Endothelial cell of umbilical vein (primary cell): ENCODE data around the gene STAT1. TPM values are rescaled to one million over a fixed set of nuclear protein-coding genes. Genes with fewer than 3 reads are reported as not detected.

Experiments used
- BruUV-seq: library from RNA; stranded (reverse); fragments of 400-500 nt; replicated peaks from 2 replicates; lab custom pipeline; 2021; lab: Mats Ljungman, UMichigan
- CTCF ChIA-PET: fragments of 300-600, 350-600 bp; sonication (Branson Sonifier 250); formaldehyde crosslinking; loops from one replicate; lab custom pipeline; 2021; ENCODE audit warnings: antibody characterized with exemption, inconsistent platforms; lab: Charles Lee
- POLR2A ChIA-PET: fragments of 300-600, 350-600 bp; sonication (Branson Sonifier 250); formaldehyde crosslinking; loops from one replicate; lab custom pipeline; 2021; ENCODE audit warnings: antibody characterized with exemption, inconsistent platforms; lab: Charles Lee
- DNase-seq: peaks from one replicate; pipeline ENCODE4 v3.0.0-alpha.2; 2011; ENCODE audit warnings: low read depth, low spot score
- FAIRE-seq: peaks from 2 replicates; lab custom pipeline; 2011; peaks lifted over from hg19 to GRCh38; lab: Jason Lieb, UNC
- H2AFZ ChIP-seq: 2 replicates; pipeline ENCODE4 v1.6.0; 2012; ENCODE audit warnings: low read depth, low read length, control low read depth, inconsistent platforms
- H3K27ac ChIP-seq: 2 replicates; pipeline ENCODE4 v1.5.1; 2011; ENCODE audit warnings: low read depth, mild to moderate bottlenecking, control low read depth, low read length, moderate library complexity; ENCODE audit not compliant: insufficient read depth
- H3K27me3 ChIP-seq, 2 experiments: 2 replicates each; pipeline versions ENCODE4 v1.6.0 to v1.6.1; 2011; ENCODE audit warnings: low read length in 2 of 2, mixed read lengths in 1 of 2; ENCODE audit not compliant: control insufficient read depth in 2 of 2, insufficient read depth in 2 of 2
- H3K36me3 ChIP-seq, 2 experiments: 2 replicates in 1 of 2; 3 replicates in 1 of 2; pipeline ENCODE4 v1.5.1; 2011; ENCODE audit warnings: low read length in 2 of 2, mild to moderate bottlenecking in 1 of 2, moderate library complexity in 1 of 2; ENCODE audit not compliant: control insufficient read depth in 2 of 2, insufficient read depth in 2 of 2; ENCODE audit errors: extremely low read depth in 1 of 2
- H3K4me1 ChIP-seq: 3 replicates; pipeline ENCODE4 v1.5.1; 2011; ENCODE audit warnings: mild to moderate bottlenecking, low read length; ENCODE audit not compliant: control insufficient read depth, insufficient read depth; ENCODE audit errors: extremely low read depth
- H3K4me2 ChIP-seq: 2 replicates; pipeline ENCODE4 v1.6.1; 2011; ENCODE audit warnings: low read length, control low read depth, mixed read lengths; ENCODE audit not compliant: insufficient read depth
- H3K4me3 ChIP-seq, 3 experiments: fragments of 200-600 bp in 1 of 3; sonication (generic), shearing (Covaris generic) in 1 of 3; replicated peaks in 1 of 3; 2 replicates each; pipeline ENCODE4 v1.5.1; 2011 to 2016; ENCODE audit warnings: control low read depth in 3 of 3, low read length in 3 of 3, mild to moderate bottlenecking in 2 of 3, inconsistent platforms in 1 of 3, low read depth in 1 of 3, moderate library complexity in 1 of 3; ENCODE audit not compliant: insufficient read depth in 1 of 3
- H3K79me2 ChIP-seq: 2 replicates; pipeline ENCODE4 v1.6.0; 2012; ENCODE audit warnings: low read length, inconsistent platforms; ENCODE audit not compliant: control insufficient read depth, insufficient read depth
- H3K9ac ChIP-seq: replicated peaks from 2 replicates; pipeline ENCODE3; 2011; ENCODE audit warnings: low read length, control low read depth; ENCODE audit not compliant: insufficient read depth; ENCODE audit errors: extremely low read depth
- H3K9me1 ChIP-seq: replicated peaks from 3 replicates; pipeline ENCODE4 v1.6.0; 2011; ENCODE audit warnings: mild to moderate bottlenecking, low read length; ENCODE audit not compliant: control insufficient read depth, insufficient read depth; ENCODE audit errors: extremely low read depth
- H3K9me3 ChIP-seq: replicated peaks from 2 replicates; pipeline ENCODE4 v1.5.1; 2012; ENCODE audit warnings: low read length, inconsistent platforms; ENCODE audit not compliant: control insufficient read depth, insufficient read depth
- H4K20me1 ChIP-seq: replicated peaks from 2 replicates; pipeline ENCODE3; 2011; ENCODE audit warnings: mild to moderate bottlenecking, low read length; ENCODE audit not compliant: control insufficient read depth, insufficient read depth; ENCODE audit errors: extremely low read depth
- EZH2 ChIP-seq: IDR thresholded peaks from 2 replicates; pipeline ENCODE4 v1.6.1; 2012; ENCODE audit warnings: borderline replicate concordance, low read depth, mild to moderate bottlenecking, moderate library complexity, low read length, inconsistent platforms; ENCODE audit not compliant: severe bottlenecking
- FOS ChIP-seq: IDR thresholded peaks from 2 replicates; pipeline ENCODE4 v1.6.1; 2011; ENCODE audit warnings: mild to moderate bottlenecking, low read length, moderate library complexity, borderline replicate concordance; ENCODE audit not compliant: insufficient read depth
- GATA2 ChIP-seq: IDR thresholded peaks from 2 replicates; pipeline ENCODE4 v1.7.0; 2011; ENCODE audit warnings: low read depth, mild to moderate bottlenecking, moderate library complexity, mixed read lengths, low read length; ENCODE audit not compliant: insufficient read length, insufficient read depth
- JUN ChIP-seq: IDR thresholded peaks from 2 replicates; pipeline ENCODE4 v1.6.1; 2011; ENCODE audit warnings: borderline replicate concordance, low read depth; ENCODE audit not compliant: insufficient read length, insufficient read depth
- MYC ChIP-seq: IDR thresholded peaks from one replicate; pipeline ENCODE4 v1.6.1; 2011; ENCODE audit warnings: mild to moderate bottlenecking, low read depth, low read length
- POLR2A ChIP-seq: IDR thresholded peaks from 2 replicates; pipeline ENCODE4 v1.6.1; 2012; ENCODE audit warnings: low read depth, mild to moderate bottlenecking, control low read depth, low read length
- POLR2AphosphoS5 ChIP-seq: IDR thresholded peaks from 2 replicates; pipeline ENCODE4 v1.6.1; 2012; ENCODE audit warnings: low read depth, mild to moderate bottlenecking, control low read depth, low read length, moderate library complexity; ENCODE audit not compliant: insufficient read depth
- dilution Hi-C: fragments of 300-500 bp; cut with MboI; formaldehyde crosslinking; loops from one replicate; pipeline ENCODE4 v1.15.0; 2019; ENCODE audit warnings: low sequenced_read_pairs; ENCODE audit not compliant: extremely low pct_ligation_motif_present
- intact Hi-C: fragments of 100-400 bp; cut with micrococcal nuclease; formaldehyde crosslinking; loops from one replicate; pipeline ENCODE4 v1.10.0; 2022
- polyA plus RNA-seq, 4 experiments: library from polyadenylated mRNA; depleted of rRNA in 3 of 4; stranded (reverse) in 3 of 4; unstranded in 1 of 4; fragments of >200 nt; gene quantifications; 2 replicates each; pipeline versions ENCODE4 v1.2.1 to v1.2.3, GENCODE V29; 2011 to 2012; ENCODE audit warnings: missing spikeins in 1 of 4
- total RNA-seq: library from RNA; stranded (reverse); gene quantifications from 2 replicates; pipeline ENCODE4 v1.2.3, GENCODE V29; 2021
- TF ChIP-seq, protein P1 (sequence below): IDR thresholded peaks from 2 replicates; pipeline ENCODE4 v1.6.1; 2011; ENCODE audit not compliant: insufficient read depth, insufficient read length
- TF ChIP-seq, protein P2 (sequence below), 2 donors: IDR thresholded peaks; 1 replicate in 1 of 2; 2 replicates in 1 of 2; pipeline ENCODE4 v1.5.1; 2011; ENCODE audit warnings: low read length in 2 of 2, mild to moderate bottlenecking in 2 of 2, moderate library complexity in 2 of 2, control low read depth in 1 of 2, inconsistent platforms in 1 of 2, low read depth in 1 of 2; ENCODE audit not compliant: insufficient read depth in 1 of 2; ENCODE audit errors: extremely low read depth in 1 of 2

The STAT1 gene
- total and polyA plus RNA-seq, 2 donors (not counting 3 experiments of a cell fraction or from before 2014, with no cell fraction given) = 64.2 to 67.6 TPM

DNA sequence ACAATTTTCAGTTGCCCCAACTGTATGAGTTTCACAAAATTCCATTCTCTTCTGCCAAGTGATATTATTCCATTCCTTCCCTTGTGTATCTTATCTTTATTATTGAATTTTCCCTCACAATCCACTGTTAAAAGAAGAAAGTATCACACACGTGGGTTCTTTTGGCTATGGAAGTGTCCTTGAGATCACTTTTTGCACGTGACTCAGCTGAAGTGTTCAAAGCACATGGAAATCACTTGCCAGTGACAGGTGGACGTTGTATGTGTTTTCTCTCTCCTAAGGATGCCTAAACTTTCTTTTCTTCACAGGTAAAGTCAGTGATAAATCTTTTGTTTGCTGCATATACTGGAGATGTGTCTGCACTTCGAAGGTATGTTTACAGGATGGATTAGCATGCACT lies 60.7 kb downstream of the STAT1 start:
- Histone ChIP-seq H3K27me3 (no peaks in the 10 kb centered on the region), H3K4me3 (no peak overlapping the region), H3K36me3 (no peaks in the 10 kb centered on the region), H3K9me1 (no peaks in the 10 kb centered on the region), H3K4me2 (no peak overlapping the region), H4K20me1 (no peaks in the 10 kb centered on the region), H2AFZ (no peak overlapping the region), H3K9ac (no peak overlapping the region), H3K79me2 (no peaks in the 10 kb centered on the region), H3K27ac (no peak overlapping the region), H3K9me3 (no peaks in the 10 kb centered on the region), H3K4me1 (peaks cover 7% of the 10 kb centered on the region)
- CTCF ChIA-PET = no interaction called here
- DNase-seq (no peak), FAIRE-seq (no peak)
- POLR2A ChIA-PET = no interaction called here
- intact Hi-C loops (no loop called here), dilution Hi-C loops (no loop called here)
- BruUV-seq = no TSS peak
- TF ChIP-seq, protein P1, sequence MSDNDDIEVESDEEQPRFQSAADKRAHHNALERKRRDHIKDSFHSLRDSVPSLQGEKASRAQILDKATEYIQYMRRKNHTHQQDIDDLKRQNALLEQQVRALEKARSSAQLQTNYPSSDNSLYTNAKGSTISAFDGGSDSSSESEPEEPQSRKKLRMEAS = peak; percentile 20
- no peak for TF ChIP-seq POLR2AphosphoS5

DNA sequence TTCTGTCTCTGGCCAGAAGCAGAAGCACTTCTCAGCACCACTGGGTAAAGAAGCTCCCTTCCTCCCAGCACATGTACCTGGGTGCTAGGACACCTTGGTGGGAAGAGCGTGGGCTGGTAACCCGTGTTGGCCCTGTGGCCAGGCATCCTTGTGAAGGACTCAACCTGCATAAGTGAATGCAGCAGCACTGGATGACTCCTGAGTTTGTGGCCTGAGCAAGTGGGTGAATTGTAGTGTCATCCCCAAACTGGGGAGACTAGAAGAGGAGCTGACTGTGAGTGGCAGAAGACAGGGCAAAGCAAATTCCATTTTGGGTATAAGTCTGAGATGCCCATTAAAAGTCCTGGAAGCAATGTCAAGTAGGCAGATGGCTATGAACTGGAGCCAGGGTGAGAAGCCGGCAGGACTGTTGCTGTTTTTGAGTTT lies 63.4 kb downstream of the STAT1 start:
- Histone ChIP-seq H3K36me3 (no peaks in the 10 kb centered on the region), H3K4me1 (peaks cover 31% of the 10 kb centered on the region), H3K4me2 (no peak overlapping the region), H4K20me1 (no peaks in the 10 kb centered on the region), H3K9ac (no peak overlapping the region), H3K9me3 (no peaks in the 10 kb centered on the region), H2AFZ (no peak overlapping the region), H3K79me2 (no peaks in the 10 kb centered on the region), H3K27ac (no peak overlapping the region), H3K4me3 (no peak overlapping the region), H3K9me1 (no peaks in the 10 kb centered on the region), H3K27me3 (no peaks in the 10 kb centered on the region)
- intact Hi-C loops = no loop called here
- no peak for TF ChIP-seq FOS
- TF ChIP-seq, protein P1 = no peak
- no peak for TF ChIP-seq GATA2
- TF ChIP-seq POLR2AphosphoS5 = no peak
- TF ChIP-seq POLR2A = no peak
- TF ChIP-seq EZH2 = no peak
- TF ChIP-seq JUN = no peak
- TF ChIP-seq MYC = no peak
- TF ChIP-seq, protein P2, sequence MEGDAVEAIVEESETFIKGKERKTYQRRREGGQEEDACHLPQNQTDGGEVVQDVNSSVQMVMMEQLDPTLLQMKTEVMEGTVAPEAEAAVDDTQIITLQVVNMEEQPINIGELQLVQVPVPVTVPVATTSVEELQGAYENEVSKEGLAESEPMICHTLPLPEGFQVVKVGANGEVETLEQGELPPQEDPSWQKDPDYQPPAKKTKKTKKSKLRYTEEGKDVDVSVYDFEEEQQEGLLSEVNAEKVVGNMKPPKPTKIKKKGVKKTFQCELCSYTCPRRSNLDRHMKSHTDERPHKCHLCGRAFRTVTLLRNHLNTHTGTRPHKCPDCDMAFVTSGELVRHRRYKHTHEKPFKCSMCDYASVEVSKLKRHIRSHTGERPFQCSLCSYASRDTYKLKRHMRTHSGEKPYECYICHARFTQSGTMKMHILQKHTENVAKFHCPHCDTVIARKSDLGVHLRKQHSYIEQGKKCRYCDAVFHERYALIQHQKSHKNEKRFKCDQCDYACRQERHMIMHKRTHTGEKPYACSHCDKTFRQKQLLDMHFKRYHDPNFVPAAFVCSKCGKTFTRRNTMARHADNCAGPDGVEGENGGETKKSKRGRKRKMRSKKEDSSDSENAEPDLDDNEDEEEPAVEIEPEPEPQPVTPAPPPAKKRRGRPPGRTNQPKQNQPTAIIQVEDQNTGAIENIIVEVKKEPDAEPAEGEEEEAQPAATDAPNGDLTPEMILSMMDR (IDR thresholded peaks at IDR 0.05; ENCODE audit: extremely low read depth in 1 of 2, insufficient read depth in 1 of 2, low read depth in 1 of 2, low read length in 2 of 2) = no peak
- POLR2A ChIA-PET = no interaction called here
- dilution Hi-C loops = no loop called here
- CTCF ChIA-PET = no interaction called here
- DNase-seq (no peak), FAIRE-seq (no peak)
- no TSS peak for BruUV-seq
